ENCODE measurements around the gene ZYG11A. TPM values are rescaled to one million over a fixed set of nuclear protein-coding genes. Genes with fewer than 3 reads are reported as not detected.

The ZYG11A gene
- total RNA-seq, 6 donors from 2014 or later, result 0.10 to 0.15 (median 0.10) TPM; not detected in 3

DNA sequence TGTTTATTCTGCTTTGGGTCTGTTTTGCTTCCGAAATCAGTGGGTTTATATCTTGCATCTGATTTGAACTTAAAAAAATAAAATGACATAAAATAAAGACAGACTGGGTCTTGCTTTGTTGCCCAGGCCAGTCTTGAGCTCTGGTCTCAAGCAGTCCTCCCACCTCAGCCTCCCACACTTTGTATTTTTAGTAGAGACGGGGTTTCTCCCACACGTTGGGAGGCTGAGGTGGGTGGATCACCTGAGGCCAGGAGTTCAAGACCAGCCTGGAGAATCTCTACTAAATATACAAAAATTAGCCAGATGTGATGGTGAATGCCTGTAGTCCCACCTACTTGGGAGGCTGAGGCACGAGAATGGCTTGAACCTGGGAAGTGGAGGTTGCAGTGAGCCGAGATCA is 5.9 kb downstream of the ZYG11A start:
- H3K27me3 ChIP-seq, result peaks cover 0 to 2% (median under 1%) of the 10 kb centered on the region in 4 donors
- WGBS, 2 donors, result 89 to 90% methylated on average over 5 of the region's 5 CpGs

DNA sequence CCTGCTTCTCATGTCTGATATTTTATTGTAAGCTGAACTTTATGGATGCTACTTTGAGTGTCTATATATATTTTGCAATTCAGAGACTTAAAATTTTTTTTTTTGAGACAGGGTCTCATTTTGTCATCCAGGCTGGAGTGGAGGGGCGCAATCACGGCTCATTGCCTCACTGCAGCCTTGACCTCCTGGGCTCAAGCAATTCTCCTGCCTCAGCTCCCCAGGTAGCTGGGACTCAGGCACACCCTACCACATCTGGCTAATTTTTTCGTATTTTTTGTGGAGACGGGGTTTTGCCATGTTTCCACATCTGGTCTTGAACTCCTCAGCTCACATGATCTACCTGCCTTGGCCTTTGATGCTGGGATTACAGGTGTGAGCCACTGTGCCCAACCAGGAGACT is 8.4 kb downstream of the ZYG11A start:
- H3K4me1 ChIP-seq, result no peaks in the 10 kb centered on the region
- no peaks in the 10 kb centered on the region for H3K36me3 ChIP-seq
- DNase-seq (no peak), ATAC-seq (ENCODE audit: low FRiP score in 2 of 2) (no peak)
- no peaks in the 10 kb centered on the region for H3K9me3 ChIP-seq
- no peak overlapping the region for H3K27ac ChIP-seq
- H3K27me3 ChIP-seq, result no peaks in the 10 kb centered on the region
- 89 to 92% methylated on average over 4 of the region's 4 CpGs for WGBS, 2 donors
- no peak overlapping the region for H3K4me3 ChIP-seq
- TF ChIP-seq EP300 (IDR thresholded peaks at IDR 0.05), result no peak
- TF ChIP-seq, protein P1, sequence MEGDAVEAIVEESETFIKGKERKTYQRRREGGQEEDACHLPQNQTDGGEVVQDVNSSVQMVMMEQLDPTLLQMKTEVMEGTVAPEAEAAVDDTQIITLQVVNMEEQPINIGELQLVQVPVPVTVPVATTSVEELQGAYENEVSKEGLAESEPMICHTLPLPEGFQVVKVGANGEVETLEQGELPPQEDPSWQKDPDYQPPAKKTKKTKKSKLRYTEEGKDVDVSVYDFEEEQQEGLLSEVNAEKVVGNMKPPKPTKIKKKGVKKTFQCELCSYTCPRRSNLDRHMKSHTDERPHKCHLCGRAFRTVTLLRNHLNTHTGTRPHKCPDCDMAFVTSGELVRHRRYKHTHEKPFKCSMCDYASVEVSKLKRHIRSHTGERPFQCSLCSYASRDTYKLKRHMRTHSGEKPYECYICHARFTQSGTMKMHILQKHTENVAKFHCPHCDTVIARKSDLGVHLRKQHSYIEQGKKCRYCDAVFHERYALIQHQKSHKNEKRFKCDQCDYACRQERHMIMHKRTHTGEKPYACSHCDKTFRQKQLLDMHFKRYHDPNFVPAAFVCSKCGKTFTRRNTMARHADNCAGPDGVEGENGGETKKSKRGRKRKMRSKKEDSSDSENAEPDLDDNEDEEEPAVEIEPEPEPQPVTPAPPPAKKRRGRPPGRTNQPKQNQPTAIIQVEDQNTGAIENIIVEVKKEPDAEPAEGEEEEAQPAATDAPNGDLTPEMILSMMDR (IDR thresholded peaks at IDR 0.05), result no peak
- no peak for TF ChIP-seq POLR2A (IDR thresholded peaks at IDR 0.05)

More for the DNA sequence above, 5.9 kb downstream of the ZYG11A start:
- no peaks in the 10 kb centered on the region for H3K9me3 ChIP-seq
- DNase-seq (no peak), ATAC-seq (ENCODE audit: low FRiP score in 2 of 2) (no peak)
- TF ChIP-seq POLR2AphosphoS5 (IDR thresholded peaks at IDR 0.05), result no peak
- TF ChIP-seq, protein P1 (IDR thresholded peaks at IDR 0.05), result no peak
- no peak for TF ChIP-seq POLR2A (IDR thresholded peaks at IDR 0.05)
- TF ChIP-seq EP300 (IDR thresholded peaks at IDR 0.05), result no peak
- peaks cover 0 to 2% (median under 1%) of the 10 kb centered on the region in 4 donors for H3K4me1 ChIP-seq
- H3K4me3 ChIP-seq, result no peak overlapping the region
- H3K36me3 ChIP-seq, result no peaks in the 10 kb centered on the region
- H3K27ac ChIP-seq, result no peak overlapping the region

DNA sequence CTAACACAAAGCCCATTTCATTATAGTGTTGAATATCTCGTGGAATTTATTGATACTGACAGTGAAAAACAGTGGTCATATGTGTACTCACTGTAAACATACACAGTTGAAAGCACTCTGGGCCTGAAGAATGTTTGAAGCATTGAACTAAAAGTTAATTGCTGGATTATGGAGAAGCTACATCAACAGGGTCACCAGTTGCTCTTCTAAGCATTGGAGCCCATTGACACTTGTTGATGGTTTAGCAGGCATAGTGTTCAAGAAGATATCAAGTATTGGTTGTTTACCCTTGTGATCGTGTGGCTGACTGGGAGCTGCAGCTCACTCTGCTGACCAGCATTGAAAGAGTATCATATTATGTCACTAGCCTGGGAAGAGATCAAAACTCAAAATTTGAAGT is 10.3 kb downstream of the ZYG11A start:
- ATAC-seq (ENCODE audit: low FRiP score in 2 of 2) (no peak), DNase-seq (no peak)
- H3K4me3 ChIP-seq, result no peak overlapping the region
- no peaks in the 10 kb centered on the region for H3K27me3 ChIP-seq
- H3K36me3 ChIP-seq, result no peaks in the 10 kb centered on the region
- no peak overlapping the region for H3K27ac ChIP-seq
- WGBS, 2 donors, result 78 to 80% methylated on average over 2 of the region's 2 CpGs
- TF ChIP-seq EP300 (IDR thresholded peaks at IDR 0.05) (no peak), POLR2AphosphoS5 (IDR thresholded peaks at IDR 0.05) (no peak), POLR2A (IDR thresholded peaks at IDR 0.05) (no peak)
- TF ChIP-seq, protein P1 (IDR thresholded peaks at IDR 0.05), result no peak
- H3K9me3 ChIP-seq, result no peaks in the 10 kb centered on the region
- H3K4me1 ChIP-seq, result no peaks in the 10 kb centered on the region

DNA sequence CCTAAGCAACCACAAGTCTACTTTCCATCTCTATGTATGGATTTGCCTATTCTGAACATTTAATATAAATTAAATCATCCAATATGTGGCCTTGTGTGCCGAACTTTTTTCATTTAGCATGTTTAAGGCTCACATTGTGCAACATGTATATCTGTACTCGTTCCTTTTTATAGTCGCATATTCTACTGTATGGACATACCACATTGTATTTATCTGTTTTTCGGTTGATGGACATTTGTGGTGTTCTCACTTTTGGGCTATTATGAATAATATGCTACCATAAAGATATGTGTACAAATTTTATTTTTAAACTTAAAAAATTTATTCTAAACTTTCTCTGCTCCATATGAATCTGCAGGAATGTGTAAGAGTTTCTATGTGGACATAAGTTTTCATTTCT is 13.0 kb downstream of the ZYG11A start:
- no peaks in the 10 kb centered on the region for H3K27me3 ChIP-seq
- no peak for TF ChIP-seq POLR2AphosphoS5 (IDR thresholded peaks at IDR 0.05)
- ATAC-seq (ENCODE audit: low FRiP score in 2 of 2) (no peak), DNase-seq (no peak)
- WGBS, 2 donors, result 93 to 96% methylated on average over 4 of the region's 4 CpGs
- H3K36me3 ChIP-seq, result no peaks in the 10 kb centered on the region
- H3K4me1 ChIP-seq, result no peaks in the 10 kb centered on the region
- no peak overlapping the region for H3K4me3 ChIP-seq
- H3K27ac ChIP-seq, result no peak overlapping the region
- H3K9me3 ChIP-seq, result no peaks in the 10 kb centered on the region

DNA sequence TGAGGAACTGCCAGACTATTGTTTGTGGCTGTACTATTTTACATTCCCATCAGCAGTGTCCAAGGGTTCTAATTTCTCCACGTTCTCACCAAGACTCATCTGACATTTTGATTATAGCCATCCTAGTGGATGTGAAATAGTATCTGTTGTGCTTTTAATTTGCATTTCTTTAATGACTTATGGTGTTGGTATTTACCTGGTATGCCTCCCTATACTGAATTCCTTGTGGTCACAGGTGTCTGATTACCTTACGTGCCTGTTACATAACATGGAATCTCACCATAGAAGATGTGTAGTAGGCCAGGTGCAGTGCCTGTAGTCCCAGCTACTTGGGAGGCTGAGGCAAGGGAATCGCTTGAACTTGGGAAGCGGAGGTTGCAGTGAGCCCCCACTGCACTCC is 13.5 kb downstream of the ZYG11A start:
- TF ChIP-seq POLR2AphosphoS5 (IDR thresholded peaks at IDR 0.05) (no peak), POLR2A (IDR thresholded peaks at IDR 0.05) (no peak), EP300 (IDR thresholded peaks at IDR 0.05) (no peak)
- TF ChIP-seq, protein P1 (IDR thresholded peaks at IDR 0.05), result no peak
- H3K4me1 ChIP-seq, result no peaks in the 10 kb centered on the region
- no peak overlapping the region for H3K27ac ChIP-seq
- H3K4me3 ChIP-seq, result no peak overlapping the region
- no peaks in the 10 kb centered on the region for H3K9me3 ChIP-seq
- ATAC-seq (ENCODE audit: low FRiP score in 2 of 2) (no peak), DNase-seq (no peak)
- no peaks in the 10 kb centered on the region for H3K36me3 ChIP-seq
- no peaks in the 10 kb centered on the region for H3K27me3 ChIP-seq
- WGBS, 2 donors, result 84 to 90% methylated on average over 4 of the region's 4 CpGs
